BJ (cell line): ENCODE results near the gene GPR171. TPM values are rescaled to one million over a fixed set of nuclear protein-coding genes. Genes with fewer than 3 reads are reported as not detected.
"Not testable (repeated sequence)": the region's sequence is repeated elsewhere in the genome, so short reads cannot be mapped to it uniquely, and the experiment has no call there.

ENCODE experiments used
- CTCF ChIA-PET: fragments of 350-600 bp; formaldehyde crosslinking; extraction: SDS; loops from one replicate; lab custom pipeline; 2021; ENCODE audit warnings: antibody characterized with exemption, inconsistent platforms; lab: Yijun Ruan, JAX
- POLR2A ChIA-PET: fragments of 300-600 bp; sonication (Branson Sonifier 250); formaldehyde crosslinking; extraction: SDS; loops from one replicate; lab custom pipeline; 2021; ENCODE audit warnings: antibody characterized with exemption; lab: Charles Lee
- DNase-seq: peaks from one replicate; pipeline ENCODE4 v3.0.0-alpha.2; 2011; ENCODE audit warnings: low read depth
- H3K27me3 ChIP-seq: 2 replicates; pipeline ENCODE4 v1.6.0; 2011; ENCODE audit warnings: low read length; ENCODE audit not compliant: control insufficient read depth, insufficient read depth
- H3K36me3 ChIP-seq: 2 replicates; pipeline ENCODE4 v1.5.1; 2011; ENCODE audit warnings: low read length; ENCODE audit not compliant: control insufficient read depth, insufficient read depth
- H3K4me3 ChIP-seq: 2 replicates; pipeline ENCODE4 v1.5.1; 2011; ENCODE audit warnings: low read depth, mild to moderate bottlenecking, control low read depth, low read length
- CTCF ChIP-seq: IDR thresholded peaks from 2 replicates; pipeline ENCODE4 v1.5.1; 2011; ENCODE audit warnings: low read depth, mild to moderate bottlenecking, control low read depth, inconsistent platforms, low read length, moderate library complexity; ENCODE audit not compliant: insufficient read depth
- polyA plus RNA-seq: library from polyadenylated mRNA; depleted of rRNA; stranded (reverse); fragments of >200 nt; gene quantifications from 2 replicates; pipeline ENCODE4 v1.2.3, GENCODE V29; 2011

GPR171 gene
- polyA plus RNA-seq, 1 experiment: not detected

- DNase-seq: no peak
- Histone ChIP-seq H3K27me3 (no peaks in the 10 kb centered on the region), H3K36me3 (no peaks in the 10 kb centered on the region), H3K4me3 (no peak overlapping the region)
- ChIA-PET POLR2A (no interaction called here), CTCF (interaction anchor here (1.1 to 1.7 kb wide), 4 partner anchors 10 to 67 kb away, joined by 3 to 4 read pairs (median 3); no protein-coding TSS in a partner anchor)
- TF ChIP-seq CTCF: no peak
These were observed 31.8 kb upstream of the GPR171 start for GRCh38 chr3:151234825-151235224.

- CTCF ChIA-PET: interaction anchor here (0.9 to 2.5 kb wide), 3 partner anchors 13 to 65 kb away, joined by 3 to 13 read pairs (median 4); no protein-coding TSS in a partner anchor
- no peak for DNase-seq
- Histone ChIP-seq H3K36me3 (no peaks in the 10 kb centered on the region), H3K27me3 (no peaks in the 10 kb centered on the region), H3K4me3 (no peak overlapping the region)
- POLR2A ChIA-PET: no interaction called here
- no peak for TF ChIP-seq CTCF
These were observed 30.0 kb upstream of the GPR171 start for GRCh38 chr3:151232991-151233390.

GRCh38 chr3:151232403-151232802 is 29.4 kb upstream of the GPR171 start:
- H3K27me3 ChIP-seq, POLR2A ChIA-PET, DNase-seq, H3K4me3 ChIP-seq, H3K36me3 ChIP-seq: not testable (repeated sequence)
- CTCF ChIA-PET: interaction anchor here (0.9 to 2.5 kb wide), 2 partner anchors 13 to 65 kb away, joined by 4 to 13 read pairs; no protein-coding TSS in a partner anchor

- no peak for DNase-seq
- ChIA-PET CTCF (interaction anchor here (1.4 to 6.1 kb wide), 3 partner anchors 10 to 63 kb away, joined by 3 to 44 read pairs (median 4); no protein-coding TSS in a partner anchor), POLR2A (interaction anchor here (0.7 kb wide), 1 partner anchor 12 kb away, joined by 3 read pairs; no protein-coding TSS in a partner anchor)
- no peaks in the 10 kb centered on the region for H3K27me3 ChIP-seq
- no peak overlapping the region for H3K4me3 ChIP-seq
- no peaks in the 10 kb centered on the region for H3K36me3 ChIP-seq
- no peak for TF ChIP-seq CTCF
These were observed 27.6 kb upstream of the GPR171 start for GRCh38 chr3:151230646-151231045.

GRCh38 chr3:151228666-151229040 is 25.6 kb upstream of the GPR171 start:
- Histone ChIP-seq H3K4me3 (no peak overlapping the region), H3K27me3 (no peaks in the 10 kb centered on the region), H3K36me3 (no peaks in the 10 kb centered on the region)
- DNase-seq: no peak
- POLR2A ChIA-PET: no interaction called here
- CTCF ChIA-PET: interaction anchor here (0.7 to 6.1 kb wide), 23 partner anchors 11 to 610 kb away, joined by 3 to 80 read pairs (median 6); partner anchors contain the start of gene P2RY14
- TF ChIP-seq CTCF: no peak
